WI38 (cell line): ENCODE measurements around the gene ZNF581.

Experiments
- H3K4me3 ChIP-seq: 2 replicates; pipeline ENCODE4 v1.5.1; 2011; ENCODE audit warnings: low read depth, mild to moderate bottlenecking, control low read depth, low read length
- TF ChIP-seq, protein P1 (sequence below): IDR thresholded peaks from 2 replicates; pipeline ENCODE4 v1.5.1; 2012; ENCODE audit warnings: low read depth, mild to moderate bottlenecking, control low read depth, low read length

Gene ZNF581

DNA sequence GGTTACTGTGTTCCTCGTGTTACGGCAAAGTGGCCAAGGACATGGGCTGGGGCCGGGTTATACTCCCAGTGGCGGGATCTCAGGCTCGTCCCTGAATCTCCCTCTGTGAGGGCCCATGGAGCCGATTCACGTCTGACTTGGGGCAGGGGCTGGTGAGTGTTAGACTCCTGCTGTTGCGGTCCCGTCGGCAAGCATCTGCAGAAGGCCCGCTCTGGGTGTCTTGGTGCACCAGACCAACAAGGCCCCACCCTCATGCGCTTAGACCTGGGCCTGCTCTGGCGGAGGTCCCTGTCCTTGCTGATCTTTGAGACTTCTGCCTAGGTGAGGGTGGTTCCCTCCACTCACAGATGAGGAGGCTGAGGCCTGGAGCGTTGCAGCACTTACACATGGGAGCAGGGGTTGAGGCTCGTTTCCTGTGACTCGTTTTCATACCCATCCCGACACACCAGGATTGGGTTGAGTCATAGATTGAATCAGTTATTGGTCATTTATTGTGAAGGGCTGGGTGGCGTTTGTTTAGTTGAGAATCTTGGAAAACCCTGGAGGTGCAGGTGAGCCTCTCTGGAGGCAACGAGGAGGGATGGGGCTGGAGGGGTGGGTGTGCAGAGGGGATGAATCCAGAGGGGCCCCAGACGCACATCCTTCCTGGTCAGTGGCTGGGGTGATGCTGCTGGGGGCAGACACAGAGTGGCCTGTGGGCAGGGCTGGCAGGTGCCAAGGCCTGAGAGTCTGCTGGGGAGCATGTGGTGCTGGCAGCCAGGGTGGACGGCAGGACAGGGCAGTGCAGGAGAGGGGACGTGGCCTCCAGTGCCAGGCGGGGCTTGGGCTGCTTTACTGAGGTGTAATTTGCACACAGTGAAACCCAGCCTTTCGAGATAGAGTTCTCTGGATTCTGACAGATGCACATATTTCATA, 36.2 kb downstream of the ZNF581 start:
- TF ChIP-seq, protein P1, sequence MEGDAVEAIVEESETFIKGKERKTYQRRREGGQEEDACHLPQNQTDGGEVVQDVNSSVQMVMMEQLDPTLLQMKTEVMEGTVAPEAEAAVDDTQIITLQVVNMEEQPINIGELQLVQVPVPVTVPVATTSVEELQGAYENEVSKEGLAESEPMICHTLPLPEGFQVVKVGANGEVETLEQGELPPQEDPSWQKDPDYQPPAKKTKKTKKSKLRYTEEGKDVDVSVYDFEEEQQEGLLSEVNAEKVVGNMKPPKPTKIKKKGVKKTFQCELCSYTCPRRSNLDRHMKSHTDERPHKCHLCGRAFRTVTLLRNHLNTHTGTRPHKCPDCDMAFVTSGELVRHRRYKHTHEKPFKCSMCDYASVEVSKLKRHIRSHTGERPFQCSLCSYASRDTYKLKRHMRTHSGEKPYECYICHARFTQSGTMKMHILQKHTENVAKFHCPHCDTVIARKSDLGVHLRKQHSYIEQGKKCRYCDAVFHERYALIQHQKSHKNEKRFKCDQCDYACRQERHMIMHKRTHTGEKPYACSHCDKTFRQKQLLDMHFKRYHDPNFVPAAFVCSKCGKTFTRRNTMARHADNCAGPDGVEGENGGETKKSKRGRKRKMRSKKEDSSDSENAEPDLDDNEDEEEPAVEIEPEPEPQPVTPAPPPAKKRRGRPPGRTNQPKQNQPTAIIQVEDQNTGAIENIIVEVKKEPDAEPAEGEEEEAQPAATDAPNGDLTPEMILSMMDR = no peak
- H3K4me3 ChIP-seq = no peak overlapping the region

DNA sequence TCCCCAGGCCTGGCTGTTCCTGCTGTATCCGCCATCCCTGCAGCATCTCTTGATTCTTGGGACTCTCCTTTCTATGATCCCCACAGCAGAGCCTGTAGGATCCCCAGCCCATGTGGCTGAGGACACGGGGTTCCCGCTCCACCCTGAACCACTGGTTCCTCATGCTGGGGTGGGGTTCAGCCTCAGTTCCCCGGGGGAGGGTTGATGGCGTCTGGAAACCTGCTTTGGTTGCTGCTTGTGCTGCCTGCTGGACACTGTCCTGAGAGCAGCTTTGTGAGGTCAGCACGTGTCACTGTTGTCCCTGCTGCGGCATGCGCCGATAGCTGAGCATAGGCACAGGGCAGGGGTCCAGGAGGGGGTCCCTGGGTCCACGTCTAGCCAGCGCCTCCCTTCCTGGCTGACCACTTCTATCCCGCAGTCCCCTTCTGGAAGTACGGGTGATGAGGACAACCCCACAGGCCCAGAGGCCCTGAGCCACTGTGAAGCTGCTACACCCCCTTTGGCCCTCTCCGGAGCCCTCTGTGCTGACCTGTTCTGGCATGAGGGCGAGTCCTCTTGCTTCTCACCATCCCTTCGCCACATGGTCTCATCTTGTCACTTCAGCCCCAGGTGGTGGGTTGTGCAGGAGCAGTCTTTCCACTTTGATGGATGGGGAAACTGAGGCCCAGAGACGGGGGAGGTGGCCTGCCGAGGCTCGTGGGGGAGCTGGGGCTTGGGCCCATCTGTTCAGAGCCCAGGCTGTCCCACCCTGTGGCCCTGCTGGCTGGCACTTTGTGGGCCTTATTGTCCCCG, 37.1 kb downstream of the ZNF581 start:
- TF ChIP-seq, protein P1 = no peak
- no peak overlapping the region for H3K4me3 ChIP-seq

DNA sequence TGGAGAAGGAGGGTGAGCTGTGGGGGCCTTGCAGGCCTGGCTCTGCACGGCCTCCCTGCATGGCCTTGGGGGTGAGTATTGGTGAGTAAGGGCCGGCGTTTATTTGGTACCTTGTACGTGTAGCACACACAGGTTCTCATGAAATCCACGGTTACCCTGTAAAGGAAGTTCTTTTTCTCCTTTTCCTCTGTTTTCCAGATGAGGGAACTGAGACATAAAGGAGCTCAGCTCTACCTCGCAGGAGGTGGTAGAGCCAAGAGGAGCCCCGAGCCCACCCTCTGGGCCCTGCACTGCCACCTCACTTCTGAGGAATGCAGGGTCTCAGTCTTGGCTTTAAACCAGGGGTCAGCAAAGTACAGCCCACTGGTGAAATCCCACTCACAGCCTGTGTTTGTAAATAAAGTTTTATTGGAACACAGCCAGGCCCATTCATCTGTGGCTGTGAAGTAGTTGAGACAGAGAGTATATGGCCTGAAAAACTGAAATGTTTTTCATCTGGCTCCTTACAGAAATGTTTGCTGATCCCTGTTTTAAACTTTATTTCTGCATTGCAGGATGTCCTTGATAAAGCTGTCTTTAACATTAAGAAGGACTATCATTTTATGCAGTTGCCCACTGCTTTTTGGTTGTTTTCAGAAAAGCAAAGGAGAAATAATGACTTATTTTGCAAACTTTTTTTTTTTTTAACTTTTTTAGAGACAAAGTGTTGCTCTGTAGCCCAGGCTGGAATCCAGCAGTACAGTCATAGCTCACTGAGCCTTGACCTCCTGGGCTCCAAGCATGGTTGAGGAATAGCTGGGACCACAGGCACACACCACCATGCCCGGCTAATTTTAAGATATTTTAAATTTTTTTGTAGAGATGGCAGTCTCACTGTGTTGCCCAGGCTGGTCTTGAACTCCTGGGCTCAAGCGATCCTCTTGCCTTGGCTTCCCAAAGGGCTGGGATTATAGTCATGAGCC, 38.0 kb downstream of the ZNF581 start:
- H3K4me3 ChIP-seq = no peak overlapping the region
- TF ChIP-seq, protein P1 = no peak

DNA sequence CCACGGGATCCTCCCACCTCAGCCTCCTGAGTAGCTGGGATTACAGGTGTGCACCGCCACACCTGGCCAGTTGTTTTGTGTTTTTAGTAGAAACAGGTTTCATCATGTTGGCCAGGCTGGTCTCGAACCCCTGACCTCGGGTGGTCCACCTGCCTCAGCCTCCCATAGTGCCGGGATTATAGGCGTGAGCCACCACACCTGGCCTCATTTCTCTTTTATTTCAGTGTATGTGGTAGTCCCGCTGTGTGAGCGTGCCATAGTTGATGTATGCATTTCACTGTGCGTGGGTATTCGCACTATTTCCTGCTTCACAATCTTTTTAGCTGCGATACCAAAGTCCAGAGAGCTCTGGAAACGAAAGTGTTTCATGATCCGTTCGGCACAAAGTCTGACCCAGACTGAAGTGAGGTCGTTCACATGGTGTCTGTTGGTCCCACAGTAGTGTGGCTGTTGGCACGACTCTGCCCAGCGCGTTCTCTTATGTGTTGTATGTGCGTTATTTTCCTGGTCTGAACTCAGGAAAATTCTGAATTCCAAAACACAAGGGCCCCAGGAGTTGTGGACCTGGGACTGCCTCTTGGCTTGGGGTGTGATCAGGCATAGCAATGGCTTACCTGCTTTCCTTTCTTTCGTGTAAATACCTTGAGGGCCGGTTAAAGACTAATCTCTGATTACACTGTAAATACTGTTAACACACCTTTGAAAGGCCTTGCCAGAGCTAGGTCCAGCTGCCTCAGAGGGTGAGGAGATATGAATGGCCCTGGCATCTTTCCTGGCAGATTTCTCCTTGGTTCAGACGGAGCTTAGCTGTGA, 40.2 kb downstream of the ZNF581 start:
- no peak overlapping the region for H3K4me3 ChIP-seq

DNA sequence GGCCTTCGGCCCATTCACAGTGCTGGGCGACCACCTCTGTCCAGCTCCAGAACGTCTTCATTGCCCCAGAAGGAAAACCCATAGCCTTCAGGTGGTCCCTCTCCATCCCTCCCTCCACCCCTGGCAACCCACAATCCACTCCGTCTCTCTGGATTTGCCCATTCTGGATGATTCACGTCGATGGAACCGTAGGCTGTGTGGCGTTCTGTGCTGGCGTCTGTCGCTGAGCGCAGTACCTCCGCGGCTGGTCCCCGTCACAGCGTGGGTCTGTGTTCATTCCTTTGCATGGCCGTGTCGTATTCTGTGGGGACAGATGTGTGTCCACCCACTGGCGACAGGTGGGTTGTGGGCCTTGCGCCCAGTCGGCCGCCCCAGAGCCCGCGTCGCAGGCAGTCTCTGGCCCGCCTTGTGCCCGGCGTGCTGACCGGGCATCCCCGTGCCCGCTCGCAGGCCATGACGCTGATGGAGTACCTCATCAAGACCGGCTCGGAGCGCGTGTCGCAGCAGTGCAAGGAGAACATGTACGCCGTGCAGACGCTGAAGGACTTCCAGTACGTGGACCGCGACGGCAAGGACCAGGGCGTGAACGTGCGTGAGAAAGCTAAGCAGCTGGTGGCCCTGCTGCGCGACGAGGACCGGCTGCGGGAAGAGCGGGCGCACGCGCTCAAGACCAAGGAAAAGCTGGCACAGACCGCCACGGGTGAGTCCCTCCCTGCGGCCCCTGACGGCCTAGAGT, 41.7 kb downstream of the ZNF581 start:
- H3K4me3 ChIP-seq = no peak overlapping the region
- TF ChIP-seq, protein P1 = no peak

More for the DNA sequence above, 40.2 kb downstream of the ZNF581 start:
- TF ChIP-seq, protein P1 = no peak

DNA sequence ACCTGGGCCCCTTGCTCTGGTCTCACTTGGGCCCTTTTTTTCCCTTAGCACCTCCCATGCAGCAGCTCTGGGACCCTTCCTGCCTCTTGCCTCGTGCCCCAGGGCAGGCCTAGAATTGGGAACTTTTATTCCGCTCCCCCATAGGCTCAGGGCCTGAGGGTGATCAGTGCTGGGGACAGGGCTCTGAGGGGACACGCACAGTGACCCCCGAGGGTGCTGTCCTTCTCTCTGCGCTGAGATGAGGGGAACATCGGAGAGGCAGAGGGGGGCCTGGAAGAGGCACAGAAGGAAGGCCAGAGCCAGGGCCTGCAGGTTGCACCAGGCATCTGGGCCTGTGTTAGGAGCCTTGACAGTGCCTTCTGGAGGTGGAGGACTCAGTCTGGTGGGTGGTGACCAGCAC, 42.3 kb downstream of the ZNF581 start:
- no peak overlapping the region for H3K4me3 ChIP-seq
- TF ChIP-seq, protein P1 = no peak
